Stimulated activated CD8-positive, alpha-beta memory T cell treated with anti-CD3 and anti-CD28 coated beads, Interleukin-2, amount 100 ng/mL, for 48 hours (primary cell): ENCODE measurements around the gene BRD2.
"Not testable (repeated sequence)": the region's sequence is repeated elsewhere in the genome, so short reads cannot be mapped to it uniquely, and the experiment has no call there.

Source experiments
- DNase-seq, 2 donors: peaks; one replicate each; pipeline ENCODE4 v3.0.0-alpha.2; 2020; ENCODE audit warnings: low read depth in 2 of 2

Gene BRD2

DNA sequence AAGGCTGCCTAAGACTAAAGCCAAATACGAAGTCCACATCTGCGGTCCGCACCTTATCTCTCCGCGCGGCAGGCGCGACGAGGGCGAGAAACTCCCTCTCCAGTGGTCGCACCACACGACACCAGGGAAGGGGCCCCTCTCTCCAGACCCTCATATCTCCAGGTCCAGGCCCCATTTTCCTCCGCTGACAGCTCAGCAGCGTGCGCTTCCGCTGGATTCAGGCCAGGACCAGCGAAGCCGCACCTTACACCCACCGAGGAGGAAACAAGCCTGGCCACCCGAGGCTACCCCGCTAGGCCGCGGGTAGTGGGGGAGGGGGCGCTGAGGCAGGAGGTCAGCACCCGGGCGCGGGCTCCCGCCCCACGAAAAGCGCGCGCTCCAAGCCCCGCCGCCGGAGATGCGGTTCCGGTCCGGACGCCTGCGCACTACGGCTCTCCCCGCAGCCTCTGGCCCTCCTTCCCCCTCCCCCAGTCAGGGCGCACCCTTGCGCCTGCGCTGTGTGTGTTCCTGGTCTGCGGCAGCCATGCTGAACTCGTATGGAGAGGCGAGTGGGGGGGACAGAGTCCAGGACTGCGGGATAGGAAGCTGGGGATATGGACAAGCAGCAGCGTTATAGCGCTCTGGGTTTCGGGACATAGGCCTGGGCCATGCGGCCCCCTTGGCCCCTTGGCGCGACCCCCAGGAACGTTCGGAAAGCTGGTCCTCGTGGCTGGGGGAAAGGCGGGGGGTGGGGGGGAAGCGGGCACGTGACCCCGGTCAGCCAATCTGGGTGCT is at the start of gene BRD2:
TSS of gene BRD2 (plus strand) at position 502 of the 774 bp plus-strand sequence. CDS start 4,305 bp downstream, outside the sequence.
- peak; percentile 93 to 98 for DNase-seq

DNA sequence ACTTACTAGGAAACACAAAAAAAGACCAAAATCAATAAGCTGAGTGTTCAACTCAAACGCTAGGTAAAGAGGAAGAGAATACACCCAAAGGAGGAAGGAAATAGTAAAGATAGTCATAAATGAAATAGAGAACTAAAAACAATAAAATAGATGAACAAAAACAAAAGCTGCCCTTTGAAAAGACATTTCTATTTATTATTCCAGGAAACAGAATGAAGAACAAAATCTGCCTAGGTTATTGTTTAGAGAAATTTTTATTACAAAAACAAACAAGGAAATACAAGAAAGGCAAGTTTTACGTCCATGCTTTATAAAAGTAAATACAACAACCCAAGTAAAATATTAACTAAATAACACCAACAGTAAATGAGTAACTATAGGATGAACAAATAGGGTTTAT is 47.7 kb upstream of the BRD2 start:
- no peak for DNase-seq

DNA sequence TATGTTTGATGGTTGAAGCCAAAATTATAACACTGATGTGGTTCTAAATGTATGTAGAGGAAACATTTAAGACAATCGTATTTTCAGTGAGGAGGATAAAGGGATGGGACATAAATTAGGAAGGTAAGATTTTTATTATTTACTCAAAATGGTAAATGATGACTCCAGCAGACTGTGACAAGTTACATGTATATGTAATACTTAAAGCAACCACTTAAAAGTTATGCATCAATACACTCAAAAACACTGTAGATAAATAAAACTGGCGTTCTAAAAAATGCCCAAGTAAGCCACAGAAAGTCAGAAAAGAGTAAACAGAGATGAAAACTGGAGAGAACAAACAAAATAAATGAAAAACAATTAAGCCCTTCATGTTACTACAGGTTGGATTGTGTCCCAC is 46.3 kb upstream of the BRD2 start:
- no peak for DNase-seq

DNA sequence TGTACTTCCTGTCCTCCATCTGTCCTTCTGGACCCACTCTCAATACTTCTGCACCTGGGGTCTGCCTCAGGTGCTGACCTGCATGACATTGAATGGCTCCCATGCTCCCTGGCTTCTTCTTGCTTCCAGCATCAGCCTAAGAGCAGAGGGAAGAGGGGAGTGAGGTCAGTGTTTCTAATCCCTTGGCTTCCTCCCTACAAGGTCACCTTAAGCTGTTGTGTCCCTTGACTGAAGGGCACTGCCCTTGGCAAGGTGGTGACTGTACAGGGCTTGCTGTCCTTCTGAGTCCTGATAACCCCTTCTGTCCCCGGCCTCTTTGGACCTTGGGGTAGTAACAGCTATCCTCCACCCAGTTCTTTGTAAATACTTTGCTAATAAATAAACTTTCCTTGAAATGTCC is 37.2 kb upstream of the BRD2 start:
- DNase-seq: no peak

DNA sequence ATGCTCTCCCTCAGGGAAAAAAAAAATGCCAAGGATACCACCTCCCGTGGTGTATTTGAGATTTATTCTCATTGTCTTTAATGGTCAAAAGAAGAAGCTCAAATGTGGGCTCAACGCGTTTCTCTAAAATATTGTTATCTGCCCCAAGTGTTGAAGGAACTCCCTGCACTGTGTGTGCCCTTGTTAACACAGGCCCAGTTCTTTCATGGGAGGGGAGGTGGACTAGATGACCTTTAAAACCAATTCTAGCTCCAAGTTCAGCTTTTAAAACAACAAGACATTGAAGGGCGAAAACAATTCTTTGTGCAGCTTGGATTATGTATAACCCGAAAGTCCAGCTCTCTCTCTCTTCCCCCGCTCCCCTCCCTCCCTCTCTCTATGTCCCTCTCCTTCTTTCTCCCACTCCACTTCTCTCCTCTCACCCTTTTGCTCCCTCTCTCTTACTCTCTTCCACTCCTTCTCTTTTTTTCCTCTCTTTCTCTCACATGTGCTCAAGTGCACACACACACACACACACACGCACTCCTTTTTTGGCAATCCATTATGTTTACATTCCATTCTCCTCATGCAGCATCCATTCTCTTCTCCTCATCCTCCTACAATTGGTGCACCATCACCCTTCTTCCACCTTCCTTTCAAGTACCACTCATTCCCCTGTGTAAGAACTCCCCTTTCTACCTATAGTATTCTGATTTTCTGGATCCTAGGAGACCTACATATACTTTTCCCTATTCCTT is 36.1 kb upstream of the BRD2 start:
- no peak for DNase-seq

DNA sequence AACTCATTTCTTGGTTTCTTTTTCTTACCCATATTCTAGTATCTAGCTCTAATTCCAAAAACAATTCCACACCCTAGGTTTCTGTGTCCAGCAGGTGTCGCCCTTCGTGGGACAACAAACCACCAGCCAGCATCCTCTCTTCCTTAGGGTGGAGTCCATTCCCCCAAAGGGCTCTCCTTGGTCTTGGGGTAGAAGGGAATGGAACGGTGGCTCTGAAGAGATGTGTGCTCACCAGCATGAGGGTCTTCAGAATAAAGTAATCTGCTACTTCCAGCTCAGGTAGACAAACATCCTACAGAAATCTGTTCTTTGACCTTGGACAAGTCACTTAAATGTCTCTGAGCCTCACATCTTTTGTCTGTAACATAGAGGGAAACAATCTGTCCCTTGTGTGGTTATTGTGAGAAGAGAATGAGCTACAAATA is 34.7 kb upstream of the BRD2 start:
- peak; percentile 57 to 70 for DNase-seq

DNA sequence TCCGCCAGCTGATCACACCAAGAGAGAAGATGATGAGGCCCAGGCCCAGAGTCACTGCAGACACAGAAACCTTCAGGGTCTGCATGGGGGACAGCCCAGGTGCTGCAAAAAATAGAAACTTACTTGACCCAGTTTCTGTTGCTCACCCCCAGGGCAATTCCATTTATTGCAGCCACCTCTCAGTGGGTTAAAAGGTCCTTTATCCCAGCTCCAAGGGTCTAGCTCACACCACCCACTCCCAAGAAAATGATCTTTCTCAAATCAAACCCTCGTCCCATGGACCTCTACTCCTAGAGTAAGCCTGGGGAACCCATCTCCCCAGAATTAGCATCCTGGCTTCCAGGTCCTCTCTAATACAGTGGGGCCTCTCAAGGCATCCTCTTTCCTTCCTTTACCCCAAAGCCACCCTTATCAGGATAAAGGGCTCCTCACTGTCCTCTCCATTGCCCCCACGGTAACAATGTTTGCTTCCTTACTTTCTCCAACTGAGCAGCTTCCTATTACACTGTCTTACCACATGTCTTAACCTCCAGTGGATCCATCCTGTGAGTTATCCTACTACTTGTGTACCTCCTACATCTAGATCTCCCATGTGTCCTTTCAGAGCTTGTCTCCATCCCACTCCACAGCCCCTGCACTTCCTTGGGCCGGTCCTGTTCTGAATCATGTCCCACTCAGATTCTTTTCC is 32.7 kb upstream of the BRD2 start:
- DNase-seq: no peak

DNA sequence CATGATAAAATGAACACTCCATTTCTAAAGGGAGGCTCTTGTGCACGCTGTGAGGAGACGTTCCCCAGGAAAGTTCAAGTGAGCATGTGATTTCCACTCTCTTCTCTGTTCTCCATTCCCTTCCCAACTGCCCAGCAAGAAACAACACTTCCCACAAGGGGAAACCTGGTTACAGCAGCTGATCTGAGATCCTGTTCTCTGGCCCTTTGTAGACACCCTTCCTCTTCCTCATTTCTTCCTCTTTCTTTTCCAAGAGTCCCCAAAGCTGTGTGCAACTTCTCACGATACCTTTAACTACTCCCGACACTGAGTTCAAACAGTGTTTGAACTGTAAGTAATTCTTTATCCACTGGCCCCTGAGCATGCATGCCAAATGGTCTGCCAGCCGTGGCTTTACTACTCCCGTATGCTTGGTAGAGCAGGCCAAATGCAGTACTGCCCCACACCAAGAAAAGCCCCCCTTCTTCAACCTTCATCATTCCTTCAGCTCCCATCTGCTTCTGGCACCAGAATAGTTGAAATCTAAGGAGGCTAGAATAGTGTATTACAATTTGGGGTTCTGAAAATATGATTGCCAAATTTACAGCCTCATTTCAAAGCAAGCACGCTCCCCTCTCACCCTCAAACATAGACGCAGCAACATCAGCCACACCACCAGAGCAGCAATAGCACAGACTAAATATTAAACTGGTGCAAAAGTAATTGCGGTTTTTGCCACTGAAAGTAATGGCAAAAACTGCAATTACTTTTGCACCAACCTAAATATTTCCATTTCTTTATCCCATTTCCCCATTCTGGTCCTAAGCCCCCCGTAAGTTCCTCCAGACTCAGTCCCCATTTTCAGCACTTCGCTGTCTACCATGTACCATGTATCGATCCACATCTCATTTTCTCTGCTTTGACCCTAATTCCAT is 31.9 kb upstream of the BRD2 start:
- DNase-seq: no peak

DNA sequence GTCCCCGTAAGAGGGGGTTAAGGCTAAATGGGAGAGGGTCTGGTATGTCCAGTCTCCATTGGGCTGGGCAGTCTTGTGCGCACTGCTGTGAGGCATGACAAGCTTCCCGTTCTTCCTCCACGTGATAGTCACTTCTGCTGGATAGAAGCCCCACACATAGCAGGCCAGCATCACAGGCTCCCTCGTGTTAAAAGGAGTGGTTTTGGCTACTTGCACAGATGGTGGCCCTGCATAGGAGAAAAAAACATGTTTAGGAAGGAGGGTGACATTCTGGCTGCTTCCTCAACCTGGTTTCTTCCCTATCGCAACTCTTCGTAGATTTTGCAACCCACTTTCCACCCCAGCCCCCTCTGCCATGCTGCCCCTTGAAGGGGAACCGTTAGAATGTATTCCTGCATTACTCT is 31.2 kb upstream of the BRD2 start:
- DNase-seq: no peak

DNA sequence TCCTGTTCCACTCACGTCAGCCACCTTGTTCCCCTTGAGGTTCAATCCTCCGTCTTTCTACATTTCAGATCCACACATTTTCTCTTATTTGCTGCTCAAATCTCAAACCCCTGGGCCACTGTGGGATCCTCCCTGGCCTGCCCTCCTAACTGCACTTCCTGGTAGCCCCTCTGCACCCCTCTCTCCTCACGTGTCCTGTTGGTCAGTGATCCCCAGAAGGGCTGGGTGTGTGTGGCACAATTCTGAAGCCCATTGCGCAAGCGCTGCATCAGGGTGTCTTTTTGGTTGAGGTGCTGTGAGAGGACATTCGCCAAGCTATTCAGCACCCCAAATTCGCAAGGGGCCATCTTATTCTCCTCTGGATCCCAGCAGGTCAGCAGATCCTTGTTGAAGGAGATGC is 29.9 kb upstream of the BRD2 start:
- no peak for DNase-seq

DNA sequence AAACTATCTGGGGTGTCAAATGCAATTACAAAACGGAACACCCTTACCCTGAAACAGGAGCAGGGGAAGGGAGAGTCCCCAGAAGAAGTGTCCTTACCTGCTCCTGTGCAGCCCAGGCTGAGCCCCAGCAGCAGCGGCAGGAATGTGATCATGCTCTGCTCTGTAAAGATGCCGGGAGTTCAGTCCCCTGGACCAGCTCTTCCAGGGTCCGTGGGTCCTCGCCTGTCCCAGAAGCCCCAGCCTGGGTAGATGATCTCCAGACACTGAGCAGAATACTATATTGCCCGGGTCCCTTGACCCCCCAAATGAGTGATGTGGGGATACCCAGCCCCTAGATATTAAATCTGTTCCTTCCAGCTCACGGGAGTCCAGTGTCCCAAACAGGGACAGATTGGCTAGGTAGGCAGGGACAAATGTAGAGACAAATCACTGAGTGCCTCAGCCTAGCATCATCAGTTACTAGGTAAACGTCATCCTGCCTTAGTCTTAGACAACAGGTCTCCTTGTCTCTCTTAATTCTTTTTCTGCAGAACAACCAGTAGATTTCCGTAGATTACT is 27.7 kb upstream of the BRD2 start, which contains the start of gene HLA-DMB:
TSS of gene HLA-DMB (minus strand) at position 373 of the 558 bp plus-strand sequence. CDS start at position 152, 221 bp downstream.
- DNase-seq: no peak

DNA sequence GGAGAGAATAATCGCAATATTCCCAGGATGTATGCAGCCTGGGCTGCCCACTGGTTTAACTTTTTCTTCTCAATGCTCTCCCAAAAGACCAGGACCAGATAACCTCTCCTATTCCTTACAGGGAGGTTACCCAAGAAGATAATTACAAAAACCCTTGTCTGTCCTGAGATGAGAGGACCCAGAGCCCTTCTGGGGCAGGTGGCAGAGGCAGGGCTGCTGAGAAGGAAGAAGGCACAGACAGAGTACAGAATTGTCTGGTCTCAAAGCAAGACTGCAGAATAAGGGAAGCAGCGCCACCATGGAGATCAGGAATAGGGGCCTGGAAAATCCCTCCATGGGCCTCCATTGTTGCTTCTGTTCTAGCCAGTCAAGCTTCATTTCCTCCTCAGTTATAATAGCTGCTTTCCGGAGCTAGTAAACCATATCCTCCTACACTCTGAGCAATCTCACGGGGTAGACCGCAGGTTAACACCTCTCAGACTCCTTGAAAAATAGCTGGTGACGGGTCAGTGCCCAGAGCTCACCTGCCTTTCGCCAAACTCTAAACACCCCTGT is 27.1 kb upstream of the BRD2 start:
- DNase-seq: peak in 1 of 2 donors; percentile 31

DNA sequence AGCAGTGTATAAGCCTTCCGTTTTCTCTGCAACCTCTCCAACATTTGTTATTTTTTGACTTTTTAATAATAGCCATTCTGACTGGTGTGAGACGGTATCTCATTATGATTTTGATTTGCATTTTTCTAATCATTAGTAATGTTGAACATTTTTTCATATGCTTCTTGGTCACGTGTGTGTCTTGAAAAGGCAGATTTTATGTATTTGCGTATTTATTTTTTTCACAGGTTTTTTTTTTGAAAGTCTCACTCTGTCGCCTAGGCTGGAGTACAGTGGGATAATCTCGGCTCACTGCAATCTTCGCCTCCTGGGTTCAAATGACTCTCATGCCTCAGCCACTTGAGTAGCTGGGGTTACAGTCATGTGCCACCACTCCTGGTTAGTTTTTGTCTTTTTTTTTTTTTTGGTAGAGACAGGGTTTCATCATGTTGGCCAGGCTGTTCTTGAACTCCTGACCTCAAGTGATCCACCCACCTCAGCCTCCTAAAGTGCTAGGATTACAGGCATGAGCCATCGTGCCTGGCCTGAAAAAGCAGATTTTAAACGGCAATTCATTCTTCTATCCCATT is 25.8 kb upstream of the BRD2 start:
- DNase-seq: not testable (repeated sequence)

DNA sequence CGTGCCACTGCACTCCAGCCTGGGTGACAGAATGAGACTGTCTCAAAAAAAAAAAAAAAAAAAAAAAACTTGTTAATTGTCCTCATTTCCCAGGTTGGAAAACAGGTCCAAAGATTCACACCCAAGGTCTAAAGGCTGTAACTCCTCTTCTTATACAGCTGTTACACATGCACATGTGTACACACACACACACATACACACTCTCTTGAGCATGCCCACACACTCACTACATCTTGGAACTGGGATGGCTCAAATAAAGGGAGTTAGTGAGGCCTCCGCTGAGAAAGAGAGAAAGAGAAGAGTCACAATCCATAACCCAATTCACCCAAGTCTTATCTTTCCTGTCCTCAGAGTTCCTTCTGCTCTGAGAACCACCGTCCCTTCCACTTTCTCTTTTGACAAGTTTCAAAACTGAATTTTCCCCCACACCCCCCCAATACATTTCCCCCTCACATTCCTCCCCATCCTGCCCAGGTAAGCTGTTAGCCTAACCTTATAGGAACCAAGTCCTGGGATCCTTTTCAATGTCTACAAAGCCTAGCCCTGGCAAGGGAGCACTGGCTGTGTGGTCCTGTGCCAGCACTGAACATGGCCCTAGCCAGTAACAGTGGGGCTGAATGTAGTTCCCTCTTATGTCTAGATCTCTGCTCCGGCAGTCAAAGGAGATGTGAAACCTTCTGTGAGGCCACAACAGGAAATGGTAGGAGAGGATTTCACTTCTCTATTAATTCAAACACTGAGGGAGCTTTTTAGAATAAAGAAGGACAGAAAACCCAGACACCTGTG is 24.3 kb upstream of the BRD2 start:
- no peak for DNase-seq

DNA sequence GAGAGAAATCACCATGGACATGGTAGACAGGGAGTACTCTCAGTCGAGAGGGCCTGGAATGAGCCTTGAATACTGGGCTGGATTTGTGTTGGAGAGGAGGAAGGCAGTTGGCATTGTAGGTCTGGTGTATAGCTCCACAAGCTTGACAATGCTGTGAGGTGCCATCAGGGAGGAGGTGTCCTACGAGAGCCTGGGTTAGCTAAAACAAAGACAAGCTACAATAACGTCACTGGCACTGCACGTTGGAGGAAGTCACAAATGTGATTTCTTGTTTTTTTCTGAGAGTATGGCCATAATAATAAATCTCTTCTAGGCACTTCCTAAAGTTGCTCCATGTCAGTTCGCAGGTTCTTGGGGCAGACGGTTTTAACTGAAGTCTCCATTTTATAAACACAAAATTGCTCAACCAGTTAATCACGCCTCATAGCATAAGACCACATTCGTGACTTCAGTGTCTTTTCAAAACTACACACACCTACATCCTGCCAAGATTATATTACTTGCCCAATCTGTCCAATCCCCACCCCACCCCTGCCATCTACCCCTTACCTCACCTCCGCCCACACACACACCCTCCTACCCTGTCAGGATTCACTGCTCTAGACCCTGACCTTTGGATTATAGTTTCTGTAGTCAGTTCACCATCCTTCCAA is 23.2 kb upstream of the BRD2 start:
- peak; percentile 41 to 53 for DNase-seq

DNA sequence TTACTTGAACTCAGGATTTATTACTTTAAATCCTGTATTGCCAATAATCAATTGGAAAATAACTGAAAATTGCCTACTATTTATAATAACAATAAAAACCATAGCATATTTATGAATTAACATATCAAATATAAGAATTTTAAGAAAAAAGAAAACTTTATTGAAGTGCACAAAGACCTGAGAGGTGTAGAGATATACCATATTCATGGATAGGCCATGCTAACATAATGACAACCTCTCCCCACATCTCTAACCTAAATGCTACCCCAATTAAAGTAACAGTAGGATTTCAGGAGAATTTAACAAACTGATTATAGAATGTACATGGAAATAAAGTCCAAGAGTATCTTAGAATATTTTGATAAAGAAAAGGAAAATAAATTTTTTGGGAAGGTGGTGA is 22.4 kb upstream of the BRD2 start:
- DNase-seq: no peak

DNA sequence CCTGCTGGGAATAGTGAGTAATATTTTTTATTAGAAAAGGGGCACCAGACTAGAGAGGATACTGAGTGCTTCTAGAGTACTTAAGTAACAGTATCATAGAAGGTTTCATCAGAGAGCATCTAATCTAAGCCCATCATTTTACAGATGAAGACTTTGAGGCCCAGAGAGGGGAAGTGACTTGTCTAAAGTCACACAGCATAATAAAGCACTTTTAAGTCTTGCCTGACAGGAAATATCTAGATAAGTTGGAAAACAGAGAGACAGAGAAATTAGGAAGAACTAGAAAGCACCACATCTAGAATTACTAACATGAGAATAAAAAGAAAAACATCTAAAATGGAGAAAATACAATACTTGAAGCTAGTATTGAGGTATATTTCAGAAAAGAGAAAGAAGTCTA is 21.5 kb upstream of the BRD2 start:
- no peak for DNase-seq

DNA sequence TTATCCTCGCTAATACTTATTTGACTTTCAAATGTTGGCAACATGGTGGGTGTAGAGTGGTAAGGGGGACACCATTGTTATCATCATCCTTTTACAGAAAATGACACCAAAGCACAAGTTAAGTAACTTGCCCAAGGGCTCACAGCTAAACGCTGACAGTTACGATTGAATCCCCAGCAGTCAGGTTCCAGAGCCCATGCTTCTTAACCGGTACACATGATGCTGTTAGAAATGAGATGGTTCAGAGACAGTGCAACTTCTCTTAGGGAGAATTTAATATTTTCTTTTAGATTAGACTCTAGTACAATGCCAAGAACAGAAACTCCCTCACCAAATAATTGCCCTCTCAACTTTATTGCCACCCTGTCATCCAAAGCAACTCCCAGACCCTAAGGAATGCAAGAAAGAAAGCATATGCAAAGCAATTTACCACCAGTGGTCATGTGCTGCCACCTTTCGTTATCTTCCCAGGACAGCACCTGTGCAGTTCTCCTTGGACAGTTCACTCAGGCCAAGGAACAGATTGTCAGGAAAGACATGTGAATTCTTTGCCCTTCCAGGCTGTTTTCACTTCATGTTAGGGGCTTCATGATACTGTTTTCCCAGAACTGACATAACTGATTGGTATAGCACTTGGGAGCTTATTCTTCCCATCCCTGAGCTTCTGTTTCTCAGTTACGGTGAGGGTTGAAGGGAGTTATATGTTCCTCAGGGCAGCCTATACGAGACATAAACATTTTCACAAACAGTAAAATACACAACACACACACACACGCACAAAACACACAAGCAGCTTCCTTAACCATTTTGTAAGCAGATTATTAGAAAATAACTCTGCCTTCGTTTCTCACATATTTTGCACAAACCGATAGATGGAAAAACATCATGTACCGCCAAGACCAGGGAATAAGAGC is 20.6 kb upstream of the BRD2 start:
- no peak for DNase-seq
